HPDE6-E6E7 (cell line): Measurements from ENCODE around the gene TMEM106C.

Experiments used
- DNase-seq: peaks from one replicate; pipeline ENCODE4 v3.0.0; 2011; ENCODE audit warnings: missing footprints; ENCODE audit errors: extremely low spot score

The TMEM106C gene

DNA sequence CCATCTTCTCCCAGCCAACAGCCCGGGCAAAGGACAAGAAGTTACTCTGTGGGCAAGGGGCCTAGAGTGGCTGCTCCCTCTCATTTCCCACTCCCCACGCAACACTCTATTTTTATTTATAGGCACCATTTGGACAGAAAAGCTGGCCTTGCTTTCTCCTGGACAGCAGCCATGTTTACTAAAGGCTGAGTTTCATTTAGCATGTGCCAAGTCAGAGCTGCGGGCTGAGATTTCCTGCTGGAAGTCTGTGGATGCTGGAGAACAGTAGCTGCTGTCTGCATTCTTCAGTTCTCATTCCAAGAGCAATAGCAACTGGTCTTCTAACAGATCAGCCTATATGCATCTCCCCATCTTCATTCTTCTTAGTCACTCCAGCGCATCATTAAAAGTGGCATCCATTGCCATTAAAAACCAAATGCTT is 32.6 kb downstream of the TMEM106C start:
- no peak for DNase-seq

DNA sequence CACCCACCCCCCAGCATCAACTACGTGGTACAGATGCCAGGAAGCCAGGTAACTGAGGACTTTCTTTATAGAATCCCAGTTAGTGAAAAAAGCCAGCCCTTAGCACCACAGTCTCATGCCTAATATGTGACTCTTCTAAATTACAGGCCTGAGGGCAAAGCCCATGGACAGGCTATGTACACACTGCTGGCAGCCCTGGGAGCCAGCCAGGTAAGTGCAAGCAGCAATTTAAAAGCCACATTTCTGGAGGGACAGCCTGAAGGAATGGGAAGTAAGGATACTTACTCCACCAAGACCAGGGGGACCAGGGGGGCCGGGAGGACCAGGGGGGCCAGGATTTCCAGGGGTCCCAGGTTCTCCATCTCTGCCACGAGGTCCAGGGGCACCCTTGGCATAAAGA is 33.9 kb downstream of the TMEM106C start:
- no peak for DNase-seq

DNA sequence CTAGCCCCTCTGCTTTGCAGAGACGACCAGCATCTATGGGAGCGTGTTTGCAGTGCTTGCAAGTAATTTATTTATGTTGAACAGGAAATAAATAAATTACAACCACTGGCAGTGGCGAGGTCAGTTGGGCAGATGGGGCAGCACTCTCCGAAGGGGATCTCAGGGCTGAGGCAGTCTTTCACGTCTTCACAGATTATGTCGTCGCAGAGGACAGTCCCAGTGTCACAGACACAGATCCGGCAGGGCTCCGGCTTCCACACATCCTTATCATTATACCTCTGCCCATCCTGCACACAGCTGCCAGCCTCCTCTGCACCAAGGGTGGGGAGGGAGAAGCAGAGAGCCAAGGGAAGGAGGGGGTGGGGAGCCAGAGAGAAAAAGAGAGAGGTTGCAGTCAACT is 36.4 kb downstream of the TMEM106C start:
- DNase-seq, result no peak

DNA sequence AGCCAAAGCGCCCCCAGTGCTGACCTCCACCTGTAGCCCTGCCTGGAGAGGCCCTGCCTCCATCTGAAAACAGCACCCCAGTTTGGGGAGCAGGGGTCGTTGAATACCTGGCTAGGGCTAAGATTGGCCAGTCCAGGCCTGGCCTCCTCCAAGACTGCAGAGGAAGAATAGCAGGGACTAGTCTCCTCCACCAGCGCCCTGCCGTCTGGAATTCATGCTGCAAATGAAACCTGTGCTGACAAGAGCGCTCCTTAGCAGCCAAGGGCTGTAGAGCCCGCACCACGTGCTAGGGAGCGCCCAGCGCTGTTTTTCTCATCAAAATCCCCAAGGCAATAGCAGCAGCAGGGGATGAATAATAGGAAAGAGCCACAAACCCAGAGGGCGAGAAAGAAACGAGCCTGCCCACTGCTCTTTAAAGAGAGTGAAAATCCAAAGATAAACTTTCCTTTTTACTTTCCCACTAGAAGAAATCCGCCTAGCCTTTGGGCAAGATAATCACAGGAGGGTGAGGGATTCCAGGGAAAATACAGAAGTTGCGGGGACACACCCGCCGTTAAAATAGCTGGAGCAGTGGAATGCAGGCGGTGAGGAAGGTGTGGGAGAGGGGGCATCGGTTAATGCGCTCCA is 37.6 kb downstream of the TMEM106C start:
- DNase-seq, result peak; percentile 97

DNA sequence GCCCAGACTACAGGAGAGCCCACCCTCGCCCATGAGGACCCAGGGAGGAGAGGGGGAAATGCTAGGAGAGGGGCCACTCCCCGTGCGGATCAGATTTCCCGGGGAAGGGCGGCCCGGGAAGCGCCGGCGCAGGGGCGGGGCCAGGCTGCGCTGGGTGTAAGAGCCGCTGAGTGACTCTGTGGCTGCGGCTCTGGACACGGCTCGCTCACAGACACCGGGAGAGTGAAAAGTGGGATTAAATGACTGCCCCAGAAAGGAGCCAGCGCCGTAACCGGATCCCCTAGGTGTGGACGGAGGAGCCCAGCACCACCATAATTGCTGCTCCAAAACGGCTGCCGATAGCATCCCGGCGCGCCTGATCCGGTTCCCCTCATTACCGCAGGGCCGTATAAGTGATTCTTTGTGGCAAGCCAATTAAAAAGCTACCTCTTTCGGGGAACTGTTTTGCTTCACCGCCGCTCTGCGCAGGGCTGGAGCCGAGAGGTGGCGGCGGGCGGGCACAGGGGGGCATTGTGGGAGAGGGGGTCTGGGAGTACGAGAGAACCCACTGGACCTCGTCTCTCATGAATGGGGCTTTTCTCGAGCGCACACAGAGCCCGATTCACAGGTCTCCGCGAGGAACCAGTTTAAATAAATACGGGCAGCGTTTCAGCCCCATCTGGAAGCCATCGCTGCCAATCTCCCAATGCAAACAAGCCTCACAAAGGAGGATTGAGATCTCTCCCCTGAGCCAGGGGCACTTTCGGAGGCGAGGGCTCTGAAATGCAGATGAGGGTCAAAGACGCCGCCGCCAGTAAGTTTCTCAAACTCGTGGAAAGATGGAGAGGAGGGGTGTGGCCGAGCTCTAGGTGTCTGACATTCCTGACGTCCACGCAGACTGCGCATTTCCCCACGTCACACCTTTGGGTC is 38.4 kb downstream of the TMEM106C start:
- peak; percentile 54 for DNase-seq

DNA sequence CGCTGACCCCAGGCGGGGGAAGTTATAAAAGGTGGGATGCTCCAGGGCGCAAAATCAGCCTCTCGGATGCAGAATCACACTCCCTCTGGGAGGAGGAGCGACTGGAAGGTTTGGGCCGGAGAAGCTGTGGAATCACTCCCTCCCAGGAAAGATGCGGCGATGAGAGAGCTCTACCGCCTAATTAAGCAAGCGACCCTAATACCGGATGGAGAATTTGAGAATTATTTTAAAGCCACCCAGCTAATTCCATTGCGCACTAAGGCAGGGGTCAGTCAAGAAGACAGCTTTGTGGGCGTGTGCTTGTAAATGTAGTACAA is 39.0 kb downstream of the TMEM106C start:
- DNase-seq, result no peak

DNA sequence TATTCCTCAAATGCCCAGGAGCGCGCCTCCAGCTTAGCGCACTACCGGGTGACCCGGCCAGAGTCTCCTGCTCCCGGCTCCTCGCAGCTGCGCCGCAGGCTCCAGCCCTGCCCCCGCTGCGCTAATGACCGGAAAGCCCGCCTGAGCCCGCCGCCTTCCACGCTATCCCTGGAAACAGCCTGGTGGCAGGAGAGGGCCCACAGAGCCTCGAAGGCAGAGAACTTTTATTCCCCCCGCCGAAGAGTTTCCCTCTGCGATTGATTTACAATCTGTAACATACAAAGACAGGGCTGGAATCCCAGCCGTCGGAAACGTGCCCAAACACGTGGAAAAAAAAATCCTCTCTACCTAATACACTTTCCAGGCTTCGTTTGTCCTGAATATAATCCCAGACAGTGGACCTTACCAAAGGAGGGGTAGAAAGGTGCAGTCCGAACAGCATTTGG is 39.4 kb downstream of the TMEM106C start:
- no peak for DNase-seq

DNA sequence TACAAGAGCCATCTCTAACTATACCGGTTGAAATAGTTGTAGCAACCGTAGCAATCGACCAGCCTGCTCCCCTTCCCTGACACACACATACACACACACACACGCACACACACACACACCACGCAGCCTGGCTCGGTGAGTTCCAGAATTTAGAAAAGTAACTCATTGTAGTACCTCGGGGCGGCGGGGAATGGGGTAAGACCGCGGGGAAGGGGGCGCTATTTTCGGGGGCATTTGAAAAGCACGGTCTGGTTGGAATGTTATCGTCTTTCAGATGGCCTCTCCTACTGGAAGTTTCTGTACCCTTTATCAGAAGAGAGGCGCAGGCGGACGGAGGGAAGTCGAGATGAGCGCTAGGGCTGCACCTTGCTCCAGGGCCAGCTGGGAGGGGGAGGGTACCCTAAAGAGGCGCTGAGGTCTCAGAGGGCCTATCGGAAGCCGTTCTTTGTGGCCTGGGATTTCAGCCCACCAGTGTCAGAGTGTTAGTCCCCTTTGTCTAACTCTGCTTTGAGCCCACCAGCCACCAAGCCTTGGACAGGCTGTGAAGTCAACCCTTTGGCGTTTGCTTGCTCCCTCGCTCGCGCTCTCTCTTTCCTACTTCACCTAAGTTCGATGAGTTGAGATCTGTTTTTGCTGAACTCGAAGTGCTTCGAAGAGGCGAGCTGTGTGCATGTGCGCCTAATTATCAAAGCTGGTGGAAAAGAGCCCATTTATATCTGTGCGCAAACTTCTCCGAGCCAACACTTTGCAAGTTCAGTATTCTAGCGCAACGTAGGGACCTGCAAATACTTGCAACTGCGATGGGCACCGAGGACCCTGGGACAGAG is 40.0 kb downstream of the TMEM106C start:
- no peak for DNase-seq

DNA sequence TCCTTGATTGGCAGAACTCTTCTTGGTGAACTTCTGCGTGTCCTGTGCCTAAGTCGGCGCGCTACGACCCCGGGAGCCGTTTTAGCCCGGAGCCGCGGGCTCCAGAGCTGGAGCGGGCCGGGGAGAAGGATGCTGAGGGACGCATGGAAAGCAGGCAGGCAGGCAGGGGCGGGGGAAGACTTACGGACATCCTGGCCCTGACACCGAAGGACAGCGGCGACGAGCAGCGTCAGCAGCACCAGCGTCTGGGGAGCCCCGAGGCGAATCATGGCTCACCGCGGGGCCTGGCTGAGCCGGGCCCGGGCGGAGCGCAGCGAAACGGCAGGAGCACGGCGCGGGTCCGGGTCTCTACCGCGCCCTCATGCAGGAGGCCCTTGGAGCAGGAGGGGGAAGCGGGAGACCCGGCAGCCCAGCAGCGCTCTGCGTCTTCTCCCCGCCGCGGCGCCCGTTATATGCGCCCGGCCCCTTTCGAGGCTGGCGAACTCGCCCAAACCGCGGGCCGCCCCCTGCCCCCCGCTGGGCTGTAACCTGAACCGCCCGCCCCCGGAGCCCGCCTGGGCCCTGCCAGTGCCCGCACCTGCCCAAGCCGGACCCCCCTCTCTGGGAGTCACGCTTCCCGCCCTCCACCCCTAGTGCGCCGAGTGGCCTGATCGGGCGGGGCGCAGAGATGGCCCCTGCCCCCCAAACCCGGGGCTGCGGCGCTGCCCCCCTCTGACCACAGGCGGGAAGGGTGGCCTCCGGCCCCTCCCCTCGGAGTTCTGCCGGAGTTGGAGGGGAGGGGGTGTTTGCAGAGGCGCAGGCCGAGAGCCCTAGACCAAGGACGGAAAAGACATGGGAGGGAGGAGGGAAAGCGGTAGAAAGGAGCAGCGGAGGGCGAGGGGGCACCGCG is 40.9 kb downstream of the TMEM106C start, which contains the start of gene COL2A1:
Gene COL2A1 (minus strand): TSS at position 424 of the 889 bp plus-strand sequence. CDS start 155 bp downstream, at position 269.
- no peak for DNase-seq

DNA sequence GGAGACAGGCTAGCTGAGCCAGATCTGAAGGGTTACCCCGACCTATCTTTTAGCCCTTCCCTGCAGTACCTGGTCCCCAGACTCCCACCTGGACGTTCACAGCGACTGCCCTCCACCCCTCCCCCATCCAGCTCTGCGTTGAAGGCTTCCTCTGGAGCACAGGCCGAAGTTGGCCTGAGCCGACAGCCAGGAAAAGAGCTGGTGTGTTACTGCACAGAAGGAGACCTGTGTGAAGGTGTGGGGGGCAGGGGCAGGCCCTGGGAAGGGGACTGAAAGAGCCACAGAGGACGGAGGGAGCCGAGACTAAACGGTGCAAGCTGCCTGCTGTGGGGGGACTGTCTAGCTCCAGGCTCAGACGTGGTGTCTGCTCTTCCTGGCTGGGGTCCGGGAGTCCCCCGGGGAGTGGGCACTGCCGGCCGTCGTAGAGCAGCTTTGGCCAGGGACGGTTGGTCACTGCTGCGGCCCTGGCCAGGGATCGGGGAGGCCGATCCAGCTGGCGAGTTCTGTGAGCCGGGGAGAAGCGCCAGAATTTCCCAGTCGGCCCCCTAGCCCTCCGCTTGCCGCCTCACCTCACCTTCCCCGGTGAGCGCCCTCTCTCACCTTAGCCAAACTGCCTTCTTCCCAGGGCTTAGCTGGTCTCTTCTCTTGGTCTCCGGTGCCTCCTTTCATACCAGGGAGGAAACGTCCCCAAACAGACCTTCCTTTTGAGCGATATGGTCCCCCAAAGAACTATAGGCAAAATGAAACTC is 41.8 kb downstream of the TMEM106C start:
- no peak for DNase-seq

DNA sequence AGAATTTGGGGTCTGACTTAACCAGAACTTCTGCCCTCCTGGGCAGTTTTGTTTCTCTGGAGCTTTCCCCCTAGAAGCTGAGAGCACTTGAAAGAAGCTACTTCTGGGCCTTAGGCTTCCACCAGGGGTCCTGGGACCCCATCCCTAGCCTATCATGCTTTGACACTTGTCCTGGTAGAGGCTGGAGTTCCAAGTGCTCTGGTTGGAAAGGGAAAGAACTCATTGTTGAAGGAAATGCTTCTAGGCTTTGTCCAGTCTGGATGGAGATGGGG is 42.3 kb downstream of the TMEM106C start:
- DNase-seq, result no peak

DNA sequence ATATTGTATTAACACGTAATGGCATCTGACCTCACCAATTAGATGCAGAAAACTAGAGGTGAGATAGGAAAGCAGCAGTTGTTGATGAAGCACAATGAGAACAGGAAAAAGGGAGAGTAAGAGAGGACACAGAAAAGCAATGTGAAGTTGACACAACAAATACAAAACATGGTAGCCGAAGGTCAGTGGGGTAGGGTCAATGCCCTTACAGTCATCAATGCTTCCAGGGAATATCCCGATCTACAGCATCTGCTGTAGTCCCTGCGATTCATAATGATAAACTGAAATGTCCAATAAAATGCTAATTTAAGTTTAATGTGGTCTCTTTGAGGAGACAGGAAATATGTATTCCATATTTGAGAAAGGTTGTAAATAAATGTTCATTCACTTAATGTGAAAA is 43.8 kb downstream of the TMEM106C start:
- no peak for DNase-seq

DNA sequence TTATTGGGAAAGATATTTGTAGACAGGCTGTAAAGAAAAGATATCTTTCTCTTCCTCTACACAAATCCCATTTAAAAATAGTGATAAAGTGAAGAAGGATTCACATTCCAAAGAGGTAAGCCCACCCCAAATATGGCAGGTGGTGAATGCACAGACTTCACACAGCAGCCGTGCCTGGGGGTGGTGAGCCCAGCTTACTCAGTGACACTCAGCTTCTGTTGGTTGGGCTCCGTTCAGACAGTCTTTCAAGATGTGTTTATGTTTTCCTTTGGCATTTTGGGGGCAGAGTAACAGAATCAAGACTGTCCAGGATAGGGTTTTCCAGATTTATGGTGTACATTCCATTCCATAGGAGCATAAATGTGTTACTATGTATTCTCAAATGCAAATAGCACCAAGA is 45.0 kb downstream of the TMEM106C start:
- DNase-seq, result no peak

DNA sequence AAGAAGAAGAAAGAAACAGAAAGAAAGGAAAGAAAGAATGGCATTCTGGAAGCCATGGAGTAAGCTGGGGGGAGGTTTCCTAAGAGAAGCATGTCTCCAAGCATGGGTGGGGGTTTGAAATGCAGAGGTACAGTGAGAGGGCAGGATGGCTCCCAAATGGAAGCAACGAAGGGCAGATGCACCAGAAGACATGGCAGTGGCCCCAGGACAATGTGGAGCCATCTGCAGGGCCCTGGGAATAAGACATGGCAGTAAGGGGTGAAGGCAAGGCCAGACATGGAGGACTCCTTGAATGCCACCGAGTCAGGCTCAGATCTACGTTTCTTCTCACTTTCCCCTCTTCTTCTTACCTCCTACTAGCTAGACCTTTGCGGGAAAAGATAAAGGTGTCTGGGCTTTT is 45.6 kb downstream of the TMEM106C start:
- no peak for DNase-seq

DNA sequence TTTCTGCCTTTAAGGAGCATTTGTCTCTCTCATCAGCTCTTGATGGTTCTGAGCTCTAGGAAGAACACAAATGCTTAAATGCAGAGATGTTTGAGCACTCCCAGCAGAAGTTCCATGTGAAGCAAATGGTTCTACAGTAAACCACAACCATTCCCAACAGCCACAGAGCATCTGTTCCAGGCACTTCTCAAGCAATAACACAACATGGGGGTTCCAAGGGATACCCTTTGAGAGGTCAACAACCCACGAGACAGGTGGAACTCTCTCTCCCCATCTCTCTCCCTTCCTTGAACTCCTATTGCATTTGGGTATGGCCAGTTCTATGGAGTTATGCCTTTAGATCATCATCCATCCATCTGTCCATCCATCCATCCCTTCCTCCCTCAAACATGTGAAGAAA is 46.1 kb downstream of the TMEM106C start:
- no peak for DNase-seq

DNA sequence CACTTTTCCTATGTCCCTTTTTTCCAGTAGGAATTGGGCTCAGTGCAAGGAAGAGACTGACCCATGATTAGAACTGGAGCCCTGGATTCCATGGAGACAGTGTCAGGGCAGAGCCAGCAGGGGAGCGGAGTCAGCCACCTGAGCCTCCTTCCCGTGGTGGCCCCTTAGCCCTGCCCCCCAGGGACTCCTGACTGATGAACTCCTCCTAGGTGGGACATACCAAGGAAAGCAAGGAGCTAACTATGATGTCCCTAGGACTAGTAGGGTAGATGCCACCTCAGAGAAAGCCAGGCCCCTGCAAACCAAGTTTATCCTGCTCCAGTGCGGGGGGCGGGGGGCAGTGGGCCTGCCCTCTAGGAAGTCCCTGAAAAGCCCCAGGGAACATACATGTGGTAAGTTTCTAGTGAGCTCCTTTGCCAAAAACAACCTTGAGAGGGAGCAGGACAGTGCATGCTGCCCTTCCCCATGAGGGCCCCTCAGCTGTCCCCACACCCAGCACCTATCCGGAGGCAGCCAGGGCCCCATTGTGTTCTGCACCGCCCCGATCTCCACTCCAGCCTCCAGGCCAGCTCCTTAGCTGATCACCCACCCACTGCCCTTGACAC is 47.1 kb downstream of the TMEM106C start:
- no peak for DNase-seq

DNA sequence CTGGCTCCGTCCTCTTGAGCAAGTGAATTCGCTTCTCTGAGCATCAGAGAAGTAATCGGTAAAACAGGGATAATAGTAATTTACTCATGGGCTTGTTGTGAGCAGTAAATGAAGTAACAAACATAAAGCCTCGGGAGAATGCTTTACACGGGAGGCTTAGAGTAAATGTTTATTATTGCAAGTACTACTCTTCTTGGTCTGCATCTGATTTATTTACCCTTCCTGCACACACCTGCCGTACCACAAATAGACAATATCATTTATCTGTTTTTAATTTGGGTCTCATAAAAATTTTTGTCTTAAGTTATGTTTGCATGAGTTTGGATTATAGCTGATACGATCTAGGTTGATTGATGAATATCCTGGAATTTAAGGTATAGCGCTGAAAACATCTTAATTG is 48.7 kb downstream of the TMEM106C start:
- no peak for DNase-seq

DNA sequence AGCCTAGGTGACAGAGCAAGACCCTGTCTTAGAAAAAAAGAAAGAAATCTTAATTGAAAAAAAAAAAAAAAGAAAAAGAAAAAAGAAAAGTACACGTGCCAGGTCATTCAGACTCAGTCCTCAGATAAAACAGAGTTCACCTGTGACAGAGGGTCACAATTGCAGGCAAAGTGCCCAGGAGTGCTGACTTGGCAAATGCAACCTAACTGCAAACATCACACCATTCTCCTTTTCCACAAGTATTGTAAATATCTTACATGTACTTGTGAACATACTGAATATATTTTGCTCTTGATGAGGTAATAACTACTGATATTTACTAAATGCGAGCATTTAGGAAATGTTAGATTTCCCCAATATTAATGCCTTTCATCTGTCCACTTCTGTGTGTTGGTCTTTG is 49.9 kb downstream of the TMEM106C start:
- no peak for DNase-seq

DNA sequence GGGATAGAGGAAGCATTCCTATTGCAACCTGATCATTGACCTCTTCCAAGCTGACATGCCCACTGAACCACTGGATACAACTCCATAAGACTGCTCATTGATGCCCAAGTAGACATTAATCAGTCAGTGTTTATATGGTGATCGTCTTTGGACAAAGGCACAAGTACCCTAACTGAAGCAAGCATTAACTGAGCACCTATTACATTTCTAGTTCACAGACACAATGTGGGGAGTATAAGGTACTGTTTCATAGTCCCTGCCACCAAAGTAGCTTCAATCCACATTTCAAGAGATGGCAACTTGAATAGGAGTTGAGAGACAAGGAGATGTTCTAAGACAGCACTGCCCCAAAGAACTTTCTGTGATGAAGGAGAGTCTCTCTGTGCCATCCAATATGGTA is 51.7 kb downstream of the TMEM106C start:
- no peak for DNase-seq

DNA sequence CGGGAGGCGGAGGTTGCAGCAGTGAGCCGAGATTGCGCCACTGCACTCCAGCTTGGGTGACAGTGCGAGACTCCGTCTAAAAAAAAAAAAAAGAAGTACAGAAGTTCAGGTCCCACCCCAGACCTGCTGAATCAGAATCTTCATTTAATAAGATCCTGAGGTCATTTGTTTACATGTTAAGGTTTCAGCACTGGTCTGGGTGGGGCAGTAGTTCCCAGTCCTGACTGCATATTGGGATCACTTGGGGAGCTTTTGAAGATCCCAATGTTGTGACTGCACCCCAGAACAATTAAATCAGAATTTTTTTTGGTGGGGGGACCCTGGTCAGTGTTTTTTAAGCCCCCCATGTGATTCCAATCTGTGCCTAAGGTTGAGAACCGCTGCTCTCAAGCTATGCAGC is 52.6 kb downstream of the TMEM106C start:
- DNase-seq, result no peak
